ENCODE results near the gene TMEM37.

GRCh38 chr2:119409506-119409905 is 22.1 kb upstream of the TMEM37 start:
- no peak for TF ChIP-seq CTCF (IDR thresholded peaks at IDR 0.05)
- TF ChIP-seq POLR2A (IDR thresholded peaks at IDR 0.05), result no peak
